Measurements from ENCODE around the gene NEDD1.

- TF ChIP-seq CTCF (IDR thresholded peaks at IDR 0.05) (no peak), POLR2A (IDR thresholded peaks at IDR 0.05) (no peak)
Observed at GRCh38 chr12:96912261-96912660, 5.2 kb downstream of the NEDD1 start.

Data from lower leg skin (tissue), 3 donors.